Liver (tissue), 3 donors: ENCODE measurements around the gene SLC8A2.

Experiments used
- CTCF ChIP-seq: fragments of 150-350 bp; IDR thresholded peaks from 2 replicates; pipeline ENCODE4 v1.5.1; 2017; ENCODE audit warnings: improper control_type of control experiment, low read depth, low read length; ENCODE audit not compliant: missing input control
- JUND ChIP-seq, 2 donors: IDR thresholded peaks; 2 replicates each; pipeline ENCODE4 v1.6.1; 2016; ENCODE audit warnings: antibody characterized with exemption in 2 of 2
- RAD21 ChIP-seq, 2 donors: IDR thresholded peaks; 2 replicates each; pipeline ENCODE4 v1.6.1; 2016; ENCODE audit warnings: antibody characterized with exemption in 2 of 2, mild to moderate bottlenecking in 2 of 2
- SP1 ChIP-seq: IDR thresholded peaks from 2 replicates; pipeline ENCODE4 v1.6.1; 2018; ENCODE audit warnings: antibody characterized with exemption, mild to moderate bottlenecking
- donor health status: healthy.
- donor health status: healthy.

- TF ChIP-seq CTCF (no peak), JUND (IDR thresholded peaks at IDR 0.05) (no peak), SP1 (no peak), RAD21 (IDR thresholded peaks at IDR 0.05) (no peak)
Observed at GRCh38 chr19:47444388-47444821, 27.3 kb downstream of the SLC8A2 start.
